Stimulated activated CD4-positive, alpha-beta T cell treated with anti-CD3 and anti-CD28 coated beads, Interleukin-4, amount 100 ng/mL, for 4 hours (primary cell): ENCODE data around the gene GDA.
"Not testable (repeated sequence)": the region's sequence is repeated elsewhere in the genome, so short reads cannot be mapped to it uniquely, and the experiment has no call there.

Source experiments
- DNase-seq, 2 experiments: peaks; one replicate each; pipeline ENCODE4 v3.0.0-alpha.2; 2020

The GDA gene

DNA sequence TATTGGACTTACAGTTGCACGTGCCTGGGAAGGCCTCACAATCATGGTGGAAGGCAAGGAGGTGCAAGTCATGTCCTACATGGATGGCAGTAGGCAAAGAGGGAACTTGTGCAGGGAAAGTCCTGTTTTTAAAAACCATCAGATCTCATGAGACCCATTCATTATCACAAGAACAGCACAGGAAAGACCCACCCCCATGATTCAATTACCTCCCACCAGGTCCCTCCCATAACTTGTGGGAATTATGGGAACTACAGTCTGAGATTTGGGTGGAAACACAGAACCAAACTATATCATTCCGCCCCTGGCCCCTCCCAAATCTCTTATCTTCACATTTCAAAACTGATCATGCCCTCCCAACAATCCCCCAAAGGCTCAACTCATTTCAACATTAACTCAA, 140.2 kb downstream of the GDA start:
- DNase-seq: no peak

DNA sequence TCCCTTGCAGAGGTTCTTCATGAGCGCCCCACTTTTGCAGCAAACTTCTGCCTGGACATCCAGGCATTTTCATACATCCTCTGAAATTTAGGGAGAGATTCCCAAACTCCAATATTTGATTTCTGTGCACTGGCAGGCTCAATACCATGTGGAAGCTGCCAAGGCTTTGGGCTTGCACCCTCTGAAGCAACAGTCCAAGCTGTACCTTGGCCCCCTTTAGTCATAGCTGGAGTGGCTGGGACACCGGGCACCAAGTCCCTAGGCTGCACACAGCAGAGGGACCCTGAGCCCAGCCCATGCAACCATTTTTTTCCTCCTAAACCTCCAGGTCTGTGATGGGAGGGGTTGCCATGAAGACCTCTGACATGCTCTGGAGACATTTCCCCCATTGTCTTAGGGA, 141.1 kb downstream of the GDA start:
- no peak for DNase-seq

DNA sequence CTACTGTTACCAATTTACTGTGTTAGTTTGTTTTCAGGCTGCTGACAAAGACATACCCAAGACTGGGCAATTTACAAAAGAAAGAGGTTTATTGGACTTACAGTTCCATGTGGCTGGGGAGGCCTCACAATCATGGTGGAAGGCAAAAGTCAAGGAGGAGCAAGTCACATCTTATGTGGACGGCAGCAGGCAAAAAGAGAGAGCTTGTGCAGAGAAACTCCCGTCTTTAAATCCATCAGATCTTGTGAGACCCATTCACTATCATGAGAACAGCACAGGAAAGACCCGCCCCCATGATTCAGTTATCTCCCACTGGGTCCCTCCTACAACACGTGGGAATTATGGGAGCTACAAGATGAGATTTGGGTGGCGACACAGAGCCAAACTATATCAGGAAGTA, 142.3 kb downstream of the GDA start:
- not testable (repeated sequence) for DNase-seq

DNA sequence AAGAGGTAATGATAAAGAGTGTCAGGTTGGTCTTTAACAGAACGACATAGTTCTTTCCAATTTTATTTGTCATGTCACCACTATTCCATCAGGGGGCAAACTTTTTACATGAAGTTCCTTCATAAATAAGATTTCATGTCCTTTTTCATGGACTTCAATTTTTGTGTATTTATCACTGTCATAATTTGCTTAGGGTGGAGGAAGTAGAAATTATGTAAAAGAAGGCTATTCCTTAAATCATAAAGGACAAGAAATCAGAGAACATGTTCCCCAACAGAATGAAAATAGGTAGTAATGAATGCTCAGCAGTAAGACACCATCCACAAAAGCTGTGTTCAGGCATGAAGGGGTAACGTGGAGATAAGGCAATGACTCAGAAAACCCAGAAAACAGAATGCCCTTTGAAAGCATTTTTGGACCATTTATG, 143.0 kb downstream of the GDA start:
- DNase-seq: no peak

DNA sequence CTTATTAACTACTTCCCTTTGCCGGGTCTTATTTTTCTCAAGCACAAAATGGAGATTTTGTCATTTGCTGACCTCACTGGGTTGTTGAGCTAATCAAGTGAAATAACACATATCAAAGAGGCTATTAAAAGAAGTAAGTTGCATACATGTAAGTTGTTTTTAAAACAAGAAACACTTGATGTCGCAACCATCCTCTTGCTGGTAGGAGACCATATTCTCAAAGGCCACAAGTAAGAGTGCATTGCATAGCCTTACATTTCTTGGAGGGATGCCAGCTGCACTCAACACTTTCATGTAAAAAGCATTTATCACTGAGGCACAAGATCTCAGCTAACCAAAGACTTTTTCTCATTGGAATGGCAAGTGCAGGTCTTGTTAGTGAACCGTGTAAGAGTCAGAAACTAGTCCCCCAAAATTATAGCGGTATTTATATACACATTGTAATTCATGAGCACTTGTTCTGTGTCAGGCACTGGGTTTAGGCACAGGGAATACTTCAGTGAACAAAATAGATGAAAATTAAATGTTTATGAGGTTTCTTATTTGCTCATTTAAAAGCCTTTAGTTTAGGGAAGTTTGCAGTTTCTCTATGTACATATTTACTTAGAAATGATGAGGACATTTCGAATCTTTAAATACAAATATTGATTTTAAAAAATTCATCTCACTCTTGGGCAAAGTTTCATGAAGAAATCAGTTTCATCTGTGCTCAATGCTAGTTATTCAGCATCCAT, 143.8 kb downstream of the GDA start:
- no peak for DNase-seq

DNA sequence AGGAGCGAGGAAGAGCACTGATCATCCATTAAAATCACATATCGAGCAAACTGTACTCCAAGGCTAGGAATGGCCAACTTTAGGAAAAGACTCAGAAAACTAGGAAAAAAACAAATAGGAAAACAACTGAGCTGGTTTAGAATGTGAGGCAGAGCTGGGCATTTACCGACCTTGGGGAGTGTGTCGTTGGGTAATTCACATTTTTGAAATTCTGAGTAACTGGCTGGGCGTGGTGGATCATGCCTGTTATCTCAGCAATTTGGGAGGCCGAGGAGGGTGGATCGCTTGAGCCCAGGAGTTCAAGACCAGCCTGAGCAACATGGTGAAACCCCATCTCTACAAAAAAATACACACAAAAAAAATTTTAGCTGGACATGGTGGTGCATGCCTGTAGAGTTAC, 145.7 kb downstream of the GDA start:
- DNase-seq: no peak

DNA sequence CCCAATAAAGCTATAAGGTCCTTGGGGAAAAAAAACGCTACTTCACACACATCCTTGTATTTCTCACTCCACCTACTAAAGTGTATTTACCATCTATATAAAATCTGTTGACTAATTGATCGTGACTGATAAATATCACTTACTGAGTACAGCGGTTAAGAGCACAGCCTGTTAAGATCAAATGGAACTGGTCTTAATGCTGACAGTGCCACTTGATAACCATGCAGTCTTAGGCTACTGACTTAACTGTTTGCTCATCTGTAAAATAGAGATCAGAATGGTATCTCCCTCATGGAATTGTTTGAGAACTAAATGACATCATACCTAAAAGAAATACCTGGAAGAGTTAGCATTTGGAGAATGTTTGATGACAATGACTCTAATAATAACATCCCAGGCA, 148.3 kb downstream of the GDA start:
- DNase-seq: no peak

DNA sequence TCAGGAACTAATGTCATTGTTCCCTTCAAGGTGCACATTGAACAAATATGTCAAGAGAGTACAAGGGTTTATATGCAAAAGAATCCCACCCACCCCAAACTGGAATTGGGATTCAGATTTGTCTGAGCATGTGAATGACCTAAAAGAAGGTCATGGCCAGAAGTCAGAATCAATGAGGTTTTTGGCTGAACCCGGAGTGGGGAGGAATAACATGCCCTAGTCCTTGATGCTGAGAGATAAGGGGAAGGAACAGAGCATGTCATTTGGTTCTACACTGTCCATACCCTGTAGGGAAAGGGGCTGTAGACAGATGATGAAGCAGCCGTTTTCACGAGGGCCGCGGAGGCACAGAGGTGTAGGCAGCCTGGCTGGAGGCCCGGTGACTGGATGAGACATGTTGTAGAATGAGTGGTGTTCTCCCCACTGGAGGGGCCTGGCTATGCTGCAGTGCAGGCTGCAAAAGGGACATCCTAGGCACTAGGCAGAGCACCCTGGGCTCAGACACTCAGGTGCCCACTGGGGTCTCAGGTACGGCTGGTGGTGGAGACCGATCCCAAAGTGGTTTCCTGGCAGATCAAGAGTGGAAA, 149.9 kb downstream of the GDA start:
- no peak for DNase-seq

DNA sequence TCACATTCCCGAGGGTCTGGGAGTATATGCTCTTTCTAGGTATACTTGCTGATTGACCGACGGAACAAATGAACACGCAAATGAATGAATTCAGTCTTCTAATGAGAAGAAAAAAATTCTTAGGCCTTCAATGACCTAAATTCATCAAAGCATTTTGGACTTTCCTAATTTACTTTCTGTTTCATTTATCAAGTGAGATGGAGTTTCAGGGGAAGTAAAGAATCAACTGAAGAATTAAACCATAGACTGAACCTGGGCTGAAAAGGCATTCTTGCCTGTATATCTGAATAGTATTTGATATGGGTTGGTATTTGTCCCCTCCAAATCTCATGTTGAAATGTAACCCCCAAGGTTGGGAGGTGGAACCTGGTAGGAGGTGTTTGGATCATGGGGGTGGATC, 151.6 kb downstream of the GDA start:
- DNase-seq: no peak
